Prostate gland (tissue), 2 donors: ENCODE measurements around the gene BANK1.

Experiments used
- POLR2A ChIP-seq: fragments of 450-650 bp; IDR thresholded peaks from one replicate; pipeline ENCODE4 v1.6.1; 2016; ENCODE audit warnings: antibody characterized with exemption, mild to moderate bottlenecking
- POLR2AphosphoS5 ChIP-seq: sonication (generic); formaldehyde crosslinking; IDR thresholded peaks from one replicate; pipeline ENCODE4 v1.6.1; 2017; ENCODE audit warnings: antibody characterized with exemption
- TF ChIP-seq, protein P1 (sequence below), 4 experiments: fragments of 200-600 bp in 2 of 4; fragments of 450-650 bp in 2 of 4; sonication (generic) in 2 of 4; IDR thresholded peaks; 1 replicate in 3 of 4; 2 replicates in 1 of 4; pipeline ENCODE4 v1.5.1; 2016 to 2019; ENCODE audit warnings: antibody characterized with exemption in 4 of 4, mild to moderate bottlenecking in 2 of 4, moderate library complexity in 2 of 4

DNA sequence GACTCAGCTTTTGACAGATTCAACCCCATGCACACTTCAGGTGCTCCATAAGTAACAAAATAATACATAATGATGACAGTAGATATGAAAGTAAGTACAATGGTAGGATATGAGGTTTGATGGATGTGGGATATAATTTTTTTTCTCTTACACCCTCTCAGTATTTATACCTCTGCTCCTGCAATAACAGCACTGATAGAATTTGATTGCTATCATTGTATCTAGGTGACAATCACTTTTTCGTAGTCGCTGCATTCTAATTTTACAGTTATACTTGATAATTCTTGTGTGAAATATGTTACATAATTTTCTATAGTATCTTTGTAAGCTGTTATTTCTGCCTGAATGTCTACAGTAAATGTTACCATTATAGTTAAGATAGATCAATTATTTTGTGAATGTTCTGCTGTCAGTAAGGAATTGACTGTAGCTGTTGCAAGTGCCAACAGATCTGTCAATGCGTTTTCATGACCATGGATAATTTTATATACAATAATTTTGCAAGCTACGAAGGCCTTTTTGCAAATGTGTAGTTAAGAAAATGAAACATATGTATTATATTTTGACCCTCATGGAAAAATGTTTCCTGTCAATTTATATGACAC is 128.9 kb downstream of the BANK1 start:
- TF ChIP-seq, protein P1, sequence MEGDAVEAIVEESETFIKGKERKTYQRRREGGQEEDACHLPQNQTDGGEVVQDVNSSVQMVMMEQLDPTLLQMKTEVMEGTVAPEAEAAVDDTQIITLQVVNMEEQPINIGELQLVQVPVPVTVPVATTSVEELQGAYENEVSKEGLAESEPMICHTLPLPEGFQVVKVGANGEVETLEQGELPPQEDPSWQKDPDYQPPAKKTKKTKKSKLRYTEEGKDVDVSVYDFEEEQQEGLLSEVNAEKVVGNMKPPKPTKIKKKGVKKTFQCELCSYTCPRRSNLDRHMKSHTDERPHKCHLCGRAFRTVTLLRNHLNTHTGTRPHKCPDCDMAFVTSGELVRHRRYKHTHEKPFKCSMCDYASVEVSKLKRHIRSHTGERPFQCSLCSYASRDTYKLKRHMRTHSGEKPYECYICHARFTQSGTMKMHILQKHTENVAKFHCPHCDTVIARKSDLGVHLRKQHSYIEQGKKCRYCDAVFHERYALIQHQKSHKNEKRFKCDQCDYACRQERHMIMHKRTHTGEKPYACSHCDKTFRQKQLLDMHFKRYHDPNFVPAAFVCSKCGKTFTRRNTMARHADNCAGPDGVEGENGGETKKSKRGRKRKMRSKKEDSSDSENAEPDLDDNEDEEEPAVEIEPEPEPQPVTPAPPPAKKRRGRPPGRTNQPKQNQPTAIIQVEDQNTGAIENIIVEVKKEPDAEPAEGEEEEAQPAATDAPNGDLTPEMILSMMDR (IDR thresholded peaks at IDR 0.05) = no peak
- TF ChIP-seq POLR2AphosphoS5 (no peak), POLR2A (no peak)
